Liver (tissue), 9 donors: ENCODE results near the gene MTX1. TPM values are rescaled to one million over a fixed set of nuclear protein-coding genes. Genes with fewer than 3 reads are reported as not detected.
"Not testable (repeated sequence)": the region's sequence is repeated elsewhere in the genome, so short reads cannot be mapped to it uniquely, and the experiment has no call there.

Experiments used
- DNase-seq: peaks from one replicate; pipeline ENCODE4 v3.0.0-alpha.2; 2017; ENCODE audit warnings: low spot score
- H3K27ac ChIP-seq, 2 donors: one replicate each; pipeline ENCODE4 v1.7.0; 2013; ENCODE audit warnings: inconsistent platforms in 2 of 2, low read length in 2 of 2, control low read depth in 1 of 2, low read depth in 1 of 2, mild to moderate bottlenecking in 1 of 2
- H3K27me3 ChIP-seq, 4 donors: one replicate each; pipeline versions ENCODE4 v1.6.1 to v1.7.0; 2013; ENCODE audit warnings: low read length in 3 of 4, inconsistent platforms in 1 of 4, mild to moderate bottlenecking in 1 of 4, moderate library complexity in 1 of 4; ENCODE audit not compliant: control insufficient read depth in 4 of 4, insufficient read depth in 4 of 4
- H3K36me3 ChIP-seq, 4 donors: one replicate each; pipeline versions ENCODE4 v1.6.1 to v1.7.0; 2013; ENCODE audit warnings: low read length in 3 of 4, mild to moderate bottlenecking in 3 of 4, low read depth in 1 of 4, moderate library complexity in 1 of 4; ENCODE audit not compliant: control insufficient read depth in 4 of 4, insufficient read depth in 3 of 4
- H3K4me1 ChIP-seq, 4 donors: one replicate each; pipeline versions ENCODE4 v1.6.1 to v1.7.0; 2013; ENCODE audit warnings: low read length in 3 of 4, mild to moderate bottlenecking in 3 of 4, moderate library complexity in 1 of 4; ENCODE audit not compliant: control insufficient read depth in 4 of 4, insufficient read depth in 4 of 4
- H3K4me3 ChIP-seq, 3 donors: one replicate each; pipeline versions ENCODE4 v1.6.1 to v1.7.0; 2013; ENCODE audit warnings: low read length in 3 of 3, control low read depth in 1 of 3, low read depth in 1 of 3, mild to moderate bottlenecking in 1 of 3
- H3K9ac ChIP-seq, 2 donors: one replicate each; pipeline ENCODE4 v1.7.0; 2013; ENCODE audit warnings: low read length in 2 of 2, mild to moderate bottlenecking in 2 of 2, moderate library complexity in 2 of 2, control low read depth in 1 of 2, low read depth in 1 of 2
- H3K9me3 ChIP-seq, 4 donors: one replicate each; pipeline versions ENCODE4 v1.6.1 to v1.7.0; 2013; ENCODE audit warnings: low read length in 3 of 4; ENCODE audit not compliant: control insufficient read depth in 4 of 4
- ATF3 ChIP-seq: IDR thresholded peaks from 2 replicates; pipeline ENCODE4 v1.6.1; 2016; ENCODE audit warnings: antibody characterized with exemption
- EGR1 ChIP-seq, 2 donors: IDR thresholded peaks; 2 replicates each; pipeline ENCODE4 v1.6.1; 2016 to 2018; ENCODE audit warnings: antibody characterized with exemption in 2 of 2, low read depth in 2 of 2
- FOXA1 ChIP-seq: IDR thresholded peaks from 2 replicates; pipeline ENCODE4 v1.6.1; 2016; ENCODE audit warnings: antibody characterized with exemption
- FOXA2 ChIP-seq: IDR thresholded peaks from 2 replicates; pipeline ENCODE4 v1.6.1; 2016; ENCODE audit warnings: antibody characterized with exemption
- GABPA ChIP-seq, 2 donors: IDR thresholded peaks in 1 of 2; conservative IDR thresholded peaks in 1 of 2; 2 replicates each; pipeline ENCODE4 v1.6.1; 2016; ENCODE audit warnings: antibody characterized with exemption in 2 of 2, mild to moderate bottlenecking in 1 of 2, moderate library complexity in 1 of 2
- HNF4A ChIP-seq, 2 donors: conservative IDR thresholded peaks; 2 replicates each; pipeline ENCODE4 v1.6.1; 2016; ENCODE audit warnings: antibody characterized with exemption in 2 of 2, mild to moderate bottlenecking in 2 of 2
- HNF4G ChIP-seq: IDR thresholded peaks from 2 replicates; pipeline ENCODE4 v1.6.1; 2016; ENCODE audit warnings: antibody characterized with exemption
- JUND ChIP-seq, 2 donors: IDR thresholded peaks; 2 replicates each; pipeline ENCODE4 v1.6.1; 2016; ENCODE audit warnings: antibody characterized with exemption in 2 of 2
- MAX ChIP-seq: IDR thresholded peaks from 2 replicates; pipeline ENCODE4 v1.6.1; 2016; ENCODE audit warnings: antibody characterized with exemption
- NR2F2 ChIP-seq: IDR thresholded peaks from 2 replicates; pipeline ENCODE4 v1.6.1; 2016; ENCODE audit warnings: antibody characterized with exemption
- RAD21 ChIP-seq, 2 donors: IDR thresholded peaks; 2 replicates each; pipeline ENCODE4 v1.6.1; 2016; ENCODE audit warnings: antibody characterized with exemption in 2 of 2, mild to moderate bottlenecking in 2 of 2
- RXRA ChIP-seq, 2 donors: IDR thresholded peaks; 2 replicates each; pipeline ENCODE4 v1.6.1; 2017 to 2018; ENCODE audit warnings: antibody characterized with exemption in 2 of 2, mild to moderate bottlenecking in 1 of 2
- SP1 ChIP-seq: IDR thresholded peaks from 2 replicates; pipeline ENCODE4 v1.6.1; 2018; ENCODE audit warnings: antibody characterized with exemption, mild to moderate bottlenecking
- TAF1 ChIP-seq: conservative IDR thresholded peaks from 2 replicates; pipeline ENCODE4 v1.6.1; 2016; ENCODE audit warnings: antibody characterized with exemption, mild to moderate bottlenecking
- YY1 ChIP-seq: IDR thresholded peaks from 2 replicates; pipeline ENCODE4 v1.6.1; 2016; ENCODE audit warnings: antibody characterized with exemption, mild to moderate bottlenecking
- ZBTB33 ChIP-seq: IDR thresholded peaks from 2 replicates; pipeline ENCODE4 v1.6.1; 2016; ENCODE audit warnings: antibody characterized with exemption
- WGBS: extraction: QIAGEN DNeasy Blood & Tissue Kit; methylation state at CpG from one replicate; pipeline ENCODE4 v1.1.7; 2013; 5-methylcytosine and 5-hydroxymethylcytosine counted together
- polyA plus RNA-seq, 2 donors: library from polyadenylated mRNA; stranded (reverse) in 1 of 2; unstranded in 1 of 2; fragments of 200-250 nt in 1 of 2; fragments of >200 nt in 1 of 2; fragmentation: Nextera tagmentation in 1 of 2; extraction: Ambion mirVana in 1 of 2; gene quantifications; one replicate each; pipeline versions ENCODE4 v1.2.1 to v1.2.3, GENCODE V29; 2013 to 2015
- total RNA-seq, 2 donors: library from RNA; depleted of rRNA; stranded (reverse); fragments of >200 nt; gene quantifications; one replicate each; pipeline ENCODE4 v1.2.3, GENCODE V29; 2014
- donor health status: healthy.
- donor health status: healthy.
- donor health status: healthy.
- donor health status: healthy.
- donor health status: healthy.

The MTX1 gene
- total and polyA plus RNA-seq, 4 donors, result 19.6 to 38.4 (median 28.5) TPM

- H3K27ac ChIP-seq, result no peak overlapping the region
- WGBS, result 83% methylated on average over 16 of the region's 16 CpGs
- no peak overlapping the region for H3K4me3 ChIP-seq
- no peak for DNase-seq
- H3K9me3 ChIP-seq, result no peaks in the 10 kb centered on the region
- peaks cover 0 to 4% (median 0%) of the 10 kb centered on the region in 4 donors for H3K4me1 ChIP-seq
- H3K27me3 ChIP-seq, result no peaks in the 10 kb centered on the region
- TF ChIP-seq TAF1, result no peak
- H3K36me3 ChIP-seq, result no peaks in the 10 kb centered on the region
- H3K9ac ChIP-seq, result no peak overlapping the region
These were observed 21.0 kb upstream of the MTX1 start for GRCh38 chr1:155187456-155187891.

GRCh38 chr1:155188268-155188667 lies 20.2 kb upstream of the MTX1 start:
- Histone ChIP-seq H3K4me3 (no peak overlapping the region), H3K9me3 (no peaks in the 10 kb centered on the region), H3K27me3 (no peaks in the 10 kb centered on the region), H3K36me3 (no peaks in the 10 kb centered on the region), H3K9ac (no peak overlapping the region), H3K27ac (no peak overlapping the region), H3K4me1 (peaks cover 3 to 9% (median 4%) of the 10 kb centered on the region in 4 donors)
- WGBS, result 94% methylated on average over 14 of the region's 14 CpGs
- DNase-seq, result no peak
- TF ChIP-seq TAF1 (no peak), EGR1 (IDR thresholded peaks at IDR 0.05; ENCODE audit: low read depth in 2 of 2) (no peak), JUND (IDR thresholded peaks at IDR 0.05) (no peak), SP1 (no peak), FOXA2 (no peak), HNF4G (no peak), RAD21 (IDR thresholded peaks at IDR 0.05) (no peak), RXRA (IDR thresholded peaks at IDR 0.05) (no peak), ZBTB33 (no peak)

GRCh38 chr1:155189926-155190325 lies 18.6 kb upstream of the MTX1 start:
- peaks cover 11 to 21% (median 16%) of the 10 kb centered on the region in 4 donors for H3K4me1 ChIP-seq
- DNase-seq, H3K27me3 ChIP-seq, H3K9ac ChIP-seq, H3K27ac ChIP-seq, H3K4me3 ChIP-seq, H3K9me3 ChIP-seq, H3K36me3 ChIP-seq: not testable (repeated sequence)
- 95% methylated on average over 24 of the region's 45 CpGs for WGBS

GRCh38 chr1:155191904-155192303 lies 16.6 kb upstream of the MTX1 start:
- Histone ChIP-seq H3K36me3 (peaks cover 0 to 4% (median 0%) of the 10 kb centered on the region in 4 donors), H3K27me3 (peaks cover 0 to 4% (median 0%) of the 10 kb centered on the region in 4 donors), H3K27ac (no peak overlapping the region), H3K9me3 (no peaks in the 10 kb centered on the region), H3K4me3 (no peak overlapping the region), H3K9ac (no peak overlapping the region), H3K4me1 (peaks cover 11 to 22% (median 14%) of the 10 kb centered on the region in 4 donors)
- DNase-seq, result no peak
- WGBS, result 79% methylated on average over 17 of the region's 17 CpGs
- TF ChIP-seq MAX, result no peak
- TF ChIP-seq HNF4G, result no peak
- TF ChIP-seq RXRA (IDR thresholded peaks at IDR 0.05), result no peak
- no peak for TF ChIP-seq FOXA1
- no peak for TF ChIP-seq TAF1
- no peak for TF ChIP-seq GABPA (IDR thresholded peaks at IDR 0.05 in 1 of 2, conservative IDR thresholded peaks at IDR 0.05 in 1 of 2)
- no peak for TF ChIP-seq YY1
- TF ChIP-seq RAD21 (IDR thresholded peaks at IDR 0.05), result no peak
- TF ChIP-seq ZBTB33, result no peak
- no peak for TF ChIP-seq SP1
- no peak for TF ChIP-seq HNF4A (conservative IDR thresholded peaks at IDR 0.05)
- no peak for TF ChIP-seq ATF3
- TF ChIP-seq JUND (IDR thresholded peaks at IDR 0.05), result no peak
- TF ChIP-seq NR2F2, result no peak
